CD4-positive, alpha-beta memory T cell (primary cell): ENCODE results near the gene SH3BGRL2. TPM values are rescaled to one million over a fixed set of nuclear protein-coding genes. Genes with fewer than 3 reads are reported as not detected.
"Not testable (repeated sequence)": the region's sequence is repeated elsewhere in the genome, so short reads cannot be mapped to it uniquely, and the experiment has no call there.

Source experiments
- CTCF ChIA-PET: fragments of 350-600 bp; sonication (Branson Sonifier 250); formaldehyde crosslinking; loops from one replicate; lab custom pipeline; 2021; ENCODE audit warnings: inconsistent platforms; ENCODE audit not compliant: partially characterized antibody; lab: Charles Lee
- POLR2A ChIA-PET: fragments of 350-600 bp; sonication (Branson Sonifier 250); formaldehyde crosslinking; loops from one replicate; lab custom pipeline; 2021; ENCODE audit not compliant: partially characterized antibody; lab: Charles Lee
- DNase-seq, 5 donors: peaks; one replicate each; pipeline versions ENCODE4 v3.0.0 to v3.0.0-alpha.2; 2020 to 2022; ENCODE audit warnings: mixed read lengths in 1 of 5
- H3K27ac ChIP-seq: one replicate; pipeline ENCODE4 v1.7.0; 2013; ENCODE audit warnings: low read depth, low read length
- H3K27me3 ChIP-seq: 2 replicates; pipeline ENCODE4 v1.7.0; 2013; ENCODE audit warnings: mild to moderate bottlenecking, low read length, moderate library complexity; ENCODE audit not compliant: insufficient read depth
- H3K36me3 ChIP-seq: 2 replicates; pipeline ENCODE4 v1.7.0; 2013; ENCODE audit warnings: mild to moderate bottlenecking, low read length, moderate library complexity; ENCODE audit not compliant: insufficient read depth
- H3K4me1 ChIP-seq: 2 replicates; pipeline ENCODE4 v1.7.0; 2013; ENCODE audit warnings: mild to moderate bottlenecking, low read length, moderate library complexity; ENCODE audit not compliant: insufficient read depth
- H3K4me3 ChIP-seq, 2 donors: one replicate each; pipeline ENCODE4 v1.7.0; 2013; ENCODE audit warnings: low read length in 2 of 2, mild to moderate bottlenecking in 1 of 2
- H3K9me3 ChIP-seq, 2 donors: one replicate each; pipeline ENCODE4 v1.7.0; 2013; ENCODE audit warnings: low read length in 2 of 2, control low read depth in 1 of 2; ENCODE audit not compliant: control insufficient read depth in 1 of 2
- H3K27ac Mint-ChIP-seq, 7 donors: one replicate each; pipeline ENCODE4 v1.8.0; 2020 to 2021; ENCODE audit warnings: mixed read lengths in 7 of 7, mild to moderate bottlenecking in 6 of 7, inconsistent platforms in 3 of 7, moderate library complexity in 3 of 7
- H3K27me3 Mint-ChIP-seq, 2 donors: one replicate each; pipeline ENCODE4 v1.8.0; 2020 to 2021; ENCODE audit warnings: mixed read lengths in 2 of 2
- H3K36me3 Mint-ChIP-seq, 2 donors: one replicate each; pipeline ENCODE4 v1.8.0; 2020 to 2021; ENCODE audit warnings: mixed read lengths in 2 of 2, inconsistent platforms in 1 of 2, mild to moderate bottlenecking in 1 of 2
- H3K4me1 Mint-ChIP-seq, 4 donors: one replicate each; pipeline ENCODE4 v1.8.0; 2020 to 2021; ENCODE audit warnings: mixed read lengths in 4 of 4, mild to moderate bottlenecking in 1 of 4
- H3K4me3 Mint-ChIP-seq, 8 donors: one replicate each; pipeline ENCODE4 v1.8.0; 2020 to 2021; ENCODE audit warnings: mixed read lengths in 8 of 8, mild to moderate bottlenecking in 7 of 8, moderate library complexity in 6 of 8, inconsistent platforms in 3 of 8
- H3K9me3 Mint-ChIP-seq, 8 donors: one replicate each; pipeline ENCODE4 v1.8.0; 2020 to 2021; ENCODE audit warnings: mixed read lengths in 8 of 8, mild to moderate bottlenecking in 5 of 8, inconsistent platforms in 3 of 8, moderate library complexity in 1 of 8
- intact Hi-C: fragments of 100-400 bp; cut with micrococcal nuclease; formaldehyde crosslinking; loops from one replicate; pipeline ENCODE4 v1.15.1; 2023
- polyA plus RNA-seq, 2 donors: library from polyadenylated mRNA; unstranded; fragments of 300-500 nt; fragmentation: Illumina TruSeq; gene quantifications; one replicate each; pipeline ENCODE4 v1.2.3, GENCODE V29; 2021
- total RNA-seq, 2 experiments: library from RNA; stranded (reverse); gene quantifications; one replicate each; pipeline ENCODE4 v1.2.3, GENCODE V29; 2021

Gene SH3BGRL2
- total and polyA plus RNA-seq, 4 experiments from 2014 or later: 0.07 to 0.50 (median 0.28) TPM

GRCh38 chr6:79672631-79673111, 41.5 kb downstream of the SH3BGRL2 start:
- Mint-ChIP-seq H3K4me3 (no peak overlapping the region), H3K36me3 (no peaks in the 10 kb centered on the region), H3K27ac (peak overlapping the region in 2 of 7 donors; percentile 6 to 11), H3K27me3 (no peaks in the 10 kb centered on the region), H3K4me1 (peaks cover 12 to 27% (median 18%) of the 10 kb centered on the region in 4 donors), H3K9me3 (peaks cover 0 to 6% (median 1%) of the 10 kb centered on the region in 8 donors)
- no peaks in the 10 kb centered on the region for H3K36me3 ChIP-seq
- no peak overlapping the region for H3K4me3 ChIP-seq
- H3K4me1 ChIP-seq: peaks cover 25% of the 10 kb centered on the region
- H3K9me3 ChIP-seq: no peaks in the 10 kb centered on the region
- intact Hi-C loops: loop anchor here (1.0 to 10.0 kb wide), 3 partner anchors 102 to 595 kb away; partner anchors contain the start of genes HMGN3 and PHIP
- H3K27ac ChIP-seq: no peak overlapping the region
- ChIA-PET POLR2A (interaction anchor here (1.0 kb wide), 1 partner anchor 9 kb away, joined by 3 read pairs; no protein-coding TSS in a partner anchor), CTCF (interaction anchor here (0.9 to 3.9 kb wide), 11 partner anchors 9 to 106 kb away, joined by 3 to 26 read pairs (median 4); partner anchors contain the start of gene SH3BGRL2)
- DNase-seq: no peak
- H3K27me3 ChIP-seq: no peaks in the 10 kb centered on the region

GRCh38 chr6:79673947-79674346, 42.8 kb downstream of the SH3BGRL2 start:
- no peak for DNase-seq
- H3K27ac Mint-ChIP-seq: peak overlapping the region in 1 of 7 donors; percentile 18
- H3K9me3 ChIP-seq: no peaks in the 10 kb centered on the region
- peaks cover 0 to 6% (median 1%) of the 10 kb centered on the region in 8 donors for H3K9me3 Mint-ChIP-seq
- no peaks in the 10 kb centered on the region for H3K27me3 Mint-ChIP-seq
- H3K4me1 ChIP-seq: peaks cover 25% of the 10 kb centered on the region
- H3K27me3 ChIP-seq: no peaks in the 10 kb centered on the region
- peaks cover 12 to 27% (median 18%) of the 10 kb centered on the region in 4 donors for H3K4me1 Mint-ChIP-seq
- ChIA-PET CTCF (interaction anchor here (1.1 to 1.6 kb wide), 2 partner anchors 82 to 195 kb away, joined by 3 read pairs; no protein-coding TSS in a partner anchor), POLR2A (no interaction called here)
- no peak overlapping the region for H3K4me3 ChIP-seq
- no peak overlapping the region for H3K4me3 Mint-ChIP-seq
- intact Hi-C loops: loop anchor here (5.0 to 10.0 kb wide), 2 partner anchors 439 to 597 kb away; partner anchors contain the start of genes HMGN3 and PHIP
- H3K36me3 Mint-ChIP-seq: no peaks in the 10 kb centered on the region
- H3K36me3 ChIP-seq: no peaks in the 10 kb centered on the region
- no peak overlapping the region for H3K27ac ChIP-seq

GRCh38 chr6:79676785-79677736, 45.9 kb downstream of the SH3BGRL2 start:
- Histone ChIP-seq H3K36me3 (no peaks in the 10 kb centered on the region), H3K4me3 (no peak overlapping the region), H3K9me3 (no peaks in the 10 kb centered on the region), H3K27me3 (no peaks in the 10 kb centered on the region), H3K4me1 (peaks cover 7% of the 10 kb centered on the region), H3K27ac (no peak overlapping the region)
- intact Hi-C loops: loop anchor here (10.0 kb wide), 1 partner anchor 442 kb away; the partner anchor contains the start of gene HMGN3
- no peak overlapping the region for H3K27ac Mint-ChIP-seq
- DNase-seq: no peak
- H3K27me3 Mint-ChIP-seq: no peaks in the 10 kb centered on the region
- H3K36me3 Mint-ChIP-seq: no peaks in the 10 kb centered on the region
- H3K9me3 Mint-ChIP-seq: peaks cover 0 to 6% (median 1%) of the 10 kb centered on the region in 8 donors
- no peak overlapping the region for H3K4me3 Mint-ChIP-seq
- peaks cover 4 to 9% (median 8%) of the 10 kb centered on the region in 4 donors for H3K4me1 Mint-ChIP-seq
- ChIA-PET POLR2A (no interaction called here), CTCF (no interaction called here)

GRCh38 chr6:79682682-79683081, 51.6 kb downstream of the SH3BGRL2 start:
- H3K9me3 ChIP-seq, POLR2A ChIA-PET, intact Hi-C loops, H3K27ac ChIP-seq, H3K27me3 Mint-ChIP-seq, H3K4me1 ChIP-seq, H3K9me3 Mint-ChIP-seq, H3K4me3 Mint-ChIP-seq, CTCF ChIA-PET, H3K36me3 ChIP-seq, H3K4me3 ChIP-seq, DNase-seq, H3K4me1 Mint-ChIP-seq, H3K36me3 Mint-ChIP-seq, H3K27me3 ChIP-seq: not testable (repeated sequence)
- H3K27ac Mint-ChIP-seq: peak overlapping the region in 1 of 7 donors; percentile 62

- no peaks in the 10 kb centered on the region for H3K36me3 Mint-ChIP-seq
- H3K9me3 Mint-ChIP-seq: no peaks in the 10 kb centered on the region
- Histone ChIP-seq H3K4me3 (no peak overlapping the region), H3K4me1 (no peaks in the 10 kb centered on the region), H3K27me3 (no peaks in the 10 kb centered on the region), H3K9me3 (no peaks in the 10 kb centered on the region), H3K27ac (no peak overlapping the region), H3K36me3 (no peaks in the 10 kb centered on the region)
- intact Hi-C loops: no loop called here
- POLR2A ChIA-PET: no interaction called here
- H3K27ac Mint-ChIP-seq: no peak overlapping the region
- no peaks in the 10 kb centered on the region for H3K4me1 Mint-ChIP-seq
- CTCF ChIA-PET: no interaction called here
- DNase-seq: no peak
- H3K27me3 Mint-ChIP-seq: peaks cover 0 to 1% of the 10 kb centered on the region in 2 donors
- no peak overlapping the region for H3K4me3 Mint-ChIP-seq
Measured at GRCh38 chr6:79684876-79685275, 53.7 kb downstream of the SH3BGRL2 start.

- DNase-seq: no peak
- intact Hi-C loops: no loop called here
- H3K27me3 ChIP-seq: no peaks in the 10 kb centered on the region
- H3K9me3 ChIP-seq: no peaks in the 10 kb centered on the region
- H3K36me3 ChIP-seq: no peaks in the 10 kb centered on the region
- Mint-ChIP-seq H3K36me3 (no peaks in the 10 kb centered on the region), H3K9me3 (no peaks in the 10 kb centered on the region), H3K27me3 (peaks cover 0 to 1% of the 10 kb centered on the region in 2 donors), H3K4me3 (no peak overlapping the region), H3K27ac (no peak overlapping the region), H3K4me1 (no peaks in the 10 kb centered on the region)
- CTCF ChIA-PET: no interaction called here
- POLR2A ChIA-PET: no interaction called here
- H3K4me1 ChIP-seq: no peaks in the 10 kb centered on the region
- no peak overlapping the region for H3K27ac ChIP-seq
- no peak overlapping the region for H3K4me3 ChIP-seq
Measured at GRCh38 chr6:79686707-79687309, 55.7 kb downstream of the SH3BGRL2 start.

- no peak overlapping the region for H3K4me3 Mint-ChIP-seq
- peaks cover 0 to 1% of the 10 kb centered on the region in 2 donors for H3K27me3 Mint-ChIP-seq
- H3K4me1 ChIP-seq: no peaks in the 10 kb centered on the region
- no peaks in the 10 kb centered on the region for H3K36me3 Mint-ChIP-seq
- no peak for DNase-seq
- ChIA-PET CTCF (interaction anchor here (0.6 to 0.8 kb wide), 2 partner anchors 58 to 90 kb away, joined by 3 to 4 read pairs; no protein-coding TSS in a partner anchor), POLR2A (no interaction called here)
- no peaks in the 10 kb centered on the region for H3K9me3 Mint-ChIP-seq
- H3K36me3 ChIP-seq: no peaks in the 10 kb centered on the region
- no peaks in the 10 kb centered on the region for H3K27me3 ChIP-seq
- H3K9me3 ChIP-seq: no peaks in the 10 kb centered on the region
- H3K4me3 ChIP-seq: no peak overlapping the region
- H3K27ac ChIP-seq: no peak overlapping the region
- no peaks in the 10 kb centered on the region for H3K4me1 Mint-ChIP-seq
- no peak overlapping the region for H3K27ac Mint-ChIP-seq
- intact Hi-C loops: no loop called here
Measured at GRCh38 chr6:79687759-79688158, 56.6 kb downstream of the SH3BGRL2 start.
